ENCODE data around the gene SULT6B1.

Gene SULT6B1

GRCh38 chr2:37125416-37125815 lies 63.1 kb downstream of the SULT6B1 start:
- TF ChIP-seq REST (IDR thresholded peaks at IDR 0.05; ENCODE audit: insufficient read depth in 1 of 2, low read depth in 2 of 2, low read length in 2 of 2) (no peak), POLR2AphosphoS5 (IDR thresholded peaks at IDR 0.05; ENCODE audit: low read depth, low read length) (no peak)

DNA sequence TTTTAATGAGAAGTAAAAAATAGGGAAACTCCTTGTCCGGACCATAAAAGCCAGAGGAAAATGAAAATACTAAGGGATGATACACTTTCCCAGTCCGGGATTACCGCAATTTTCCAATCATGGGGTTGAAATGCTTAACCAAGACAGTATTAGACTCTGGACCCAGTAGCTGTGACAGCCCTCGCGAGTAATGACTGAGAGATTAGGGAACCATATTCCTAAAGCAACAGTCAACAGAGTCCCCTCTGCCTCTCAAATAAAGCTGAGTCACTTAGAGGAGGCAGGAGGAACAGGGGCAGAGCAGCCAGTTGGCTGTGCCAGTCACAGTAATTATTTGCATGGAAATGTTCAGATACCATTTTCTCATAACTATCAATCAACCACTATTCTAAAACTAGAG lies 69.3 kb downstream of the SULT6B1 start:
- TF ChIP-seq SIN3A (IDR thresholded peaks at IDR 0.05; ENCODE audit: borderline replicate concordance, insufficient read depth, low read length) (no peak), POLR2AphosphoS5 (IDR thresholded peaks at IDR 0.05; ENCODE audit: low read depth, low read length) (no peak), REST (IDR thresholded peaks at IDR 0.05; ENCODE audit: insufficient read depth in 1 of 2, low read depth in 2 of 2, low read length in 2 of 2) (no peak), FOXP2 (optimal IDR thresholded peaks at IDR 0.05; ENCODE audit: borderline replicate concordance, extremely low read depth, extremely low read length, insufficient read depth) (no peak), TAF1 (IDR thresholded peaks at IDR 0.05; ENCODE audit: borderline replicate concordance, insufficient read depth, low read length) (no peak)
